ENCODE measurements around the gene SEPTIN1. TPM values are rescaled to one million over a fixed set of nuclear protein-coding genes. Genes with fewer than 3 reads are reported as not detected.

The SEPTIN1 gene
- total and polyA plus RNA-seq, 2 donors (not counting 3 experiments of a cell fraction or from before 2014, with no cell fraction given), result 0.07 to 0.75 TPM

DNA sequence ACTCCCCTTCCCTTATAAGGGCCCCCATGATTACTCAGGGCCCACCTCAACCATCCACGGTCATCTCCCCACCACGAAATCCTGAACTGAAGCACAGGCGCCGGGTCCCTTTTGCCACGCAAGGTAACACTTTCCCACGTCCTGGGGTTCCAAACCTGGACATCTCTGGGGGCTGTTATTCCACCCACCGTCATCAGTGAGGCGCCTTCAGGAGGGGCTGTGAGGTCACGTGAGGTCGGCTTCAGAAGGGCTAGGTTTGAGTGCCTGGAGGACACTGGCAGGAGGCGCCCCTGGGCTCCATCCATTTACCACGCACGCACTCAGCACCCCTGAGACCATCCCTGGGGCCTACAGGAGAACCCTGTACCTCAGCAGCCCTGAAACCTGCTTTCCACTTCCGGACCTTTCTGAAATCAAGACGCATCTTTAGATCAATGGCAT, 31.3 kb downstream of the SEPTIN1 start:
- Histone ChIP-seq H3K27me3 (ENCODE audit: control insufficient read depth in 2 of 2, insufficient read depth in 2 of 2, low read length in 2 of 2) (no peaks in the 10 kb centered on the region), H3K9ac (replicated peaks; ENCODE audit: extremely low read depth, insufficient read depth, low read length) (no peak overlapping the region), H3K4me3 (replicated peaks in 1 of 3; ENCODE audit: insufficient read depth in 1 of 3, low read depth in 1 of 3, low read length in 3 of 3) (no peak overlapping the region), H3K36me3 (ENCODE audit: control insufficient read depth in 2 of 2, extremely low read depth in 1 of 2, insufficient read depth in 2 of 2, low read length in 2 of 2) (peaks cover 6 to 11% of the 10 kb centered on the region in 2 experiments), H3K9me1 (replicated peaks; ENCODE audit: control insufficient read depth, extremely low read depth, insufficient read depth, low read length) (no peaks in the 10 kb centered on the region), H3K79me2 (ENCODE audit: control insufficient read depth, insufficient read depth, low read length) (peaks cover 19% of the 10 kb centered on the region), H3K4me2 (ENCODE audit: insufficient read depth, low read length) (no peak overlapping the region), H3K4me1 (ENCODE audit: control insufficient read depth, extremely low read depth, insufficient read depth, low read length) (peaks cover 32% of the 10 kb centered on the region), H3K27ac (ENCODE audit: insufficient read depth, low read depth, low read length) (no peak overlapping the region), H2AFZ (ENCODE audit: low read depth, low read length) (no peak overlapping the region), H4K20me1 (replicated peaks; ENCODE audit: control insufficient read depth, extremely low read depth, insufficient read depth, low read length) (no peaks in the 10 kb centered on the region), H3K9me3 (replicated peaks; ENCODE audit: control insufficient read depth, insufficient read depth, low read length) (no peaks in the 10 kb centered on the region)
- intact Hi-C loops (cut with micrococcal nuclease) (no loop called here), dilution Hi-C loops (cut with MboI; ENCODE audit: extremely low pct_ligation_motif_present, low sequenced_read_pairs) (no loop called here)
- ChIA-PET CTCF (no interaction called here), POLR2A (interaction anchor here (0.7 kb wide), 1 partner anchor 57 kb away, joined by 3 read pairs; the partner anchor contains the start of gene ZNF771)
- no TSS peak for BruUV-seq (replicated peaks)
- TF ChIP-seq POLR2AphosphoS5 (IDR thresholded peaks at IDR 0.05; ENCODE audit: insufficient read depth, low read depth, low read length) (no peak), JUN (IDR thresholded peaks at IDR 0.05; ENCODE audit: borderline replicate concordance, insufficient read depth, insufficient read length, low read depth) (no peak), POLR2A (IDR thresholded peaks at IDR 0.05; ENCODE audit: low read depth, low read length) (no peak), CTCF (IDR thresholded peaks at IDR 0.05; ENCODE audit: extremely low read depth in 1 of 2, insufficient read depth in 1 of 2, low read depth in 1 of 2, low read length in 2 of 2) (no peak), MYC (IDR thresholded peaks at IDR 0.05; ENCODE audit: low read depth, low read length) (no peak), FOS (IDR thresholded peaks at IDR 0.05; ENCODE audit: borderline replicate concordance, insufficient read depth, low read length) (no peak), EZH2 (IDR thresholded peaks at IDR 0.05; ENCODE audit: borderline replicate concordance, low read depth, low read length, severe bottlenecking) (no peak), GATA2 (IDR thresholded peaks at IDR 0.05; ENCODE audit: insufficient read depth, insufficient read length, low read depth, low read length) (no peak)
- TF ChIP-seq, protein P1, sequence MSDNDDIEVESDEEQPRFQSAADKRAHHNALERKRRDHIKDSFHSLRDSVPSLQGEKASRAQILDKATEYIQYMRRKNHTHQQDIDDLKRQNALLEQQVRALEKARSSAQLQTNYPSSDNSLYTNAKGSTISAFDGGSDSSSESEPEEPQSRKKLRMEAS (IDR thresholded peaks at IDR 0.05; ENCODE audit: insufficient read depth, insufficient read length), result no peak
- DNase-seq (ENCODE audit: low read depth, low spot score), result no peak
- FAIRE-seq, result no peak

Data from endothelial cell of umbilical vein (primary cell).